ENCODE data around the gene INPPL1.
"Not testable (repeated sequence)": the region's sequence is repeated elsewhere in the genome, so short reads cannot be mapped to it uniquely, and the experiment has no call there.

Gene INPPL1

GRCh38 chr11:72247584-72247983, 23.0 kb downstream of the INPPL1 start:
- FAIRE-seq = no peak

GRCh38 chr11:72249961-72250360, 25.4 kb downstream of the INPPL1 start:
- no peak for FAIRE-seq

- FAIRE-seq = no peak
These were observed 26.3 kb downstream of the INPPL1 start for GRCh38 chr11:72250661-72251464.

GRCh38 chr11:72251614-72252013, 27.0 kb downstream of the INPPL1 start:
- FAIRE-seq = no peak

- no peak for FAIRE-seq
These were observed 28.8 kb downstream of the INPPL1 start for GRCh38 chr11:72253392-72253791.

- FAIRE-seq = no peak
These were observed 29.9 kb downstream of the INPPL1 start for GRCh38 chr11:72254299-72254993.

GRCh38 chr11:72257570-72257969, 33.0 kb downstream of the INPPL1 start:
- no peak for FAIRE-seq

- no peak for FAIRE-seq
These were observed 34.9 kb downstream of the INPPL1 start for GRCh38 chr11:72259490-72259889.

GRCh38 chr11:72260574-72260973, 36.0 kb downstream of the INPPL1 start:
- no peak for FAIRE-seq

- no peak for FAIRE-seq
These were observed 38.8 kb downstream of the INPPL1 start for GRCh38 chr11:72263361-72263760.

- no peak for FAIRE-seq
These were observed 41.4 kb downstream of the INPPL1 start for GRCh38 chr11:72265951-72266350.

- not testable (repeated sequence) for FAIRE-seq
These were observed 42.4 kb downstream of the INPPL1 start for GRCh38 chr11:72266960-72267359.

GRCh38 chr11:72267956-72268617, 43.5 kb downstream of the INPPL1 start:
- no peak for FAIRE-seq

GRCh38 chr11:72271980-72272379, 47.4 kb downstream of the INPPL1 start:
- FAIRE-seq = no peak

- no peak for FAIRE-seq
These were observed 49.9 kb downstream of the INPPL1 start for GRCh38 chr11:72274435-72274834.

- no peak for FAIRE-seq
These were observed 54.3 kb downstream of the INPPL1 start for GRCh38 chr11:72278905-72279304.

- no peak for FAIRE-seq
These were observed 55.5 kb downstream of the INPPL1 start for GRCh38 chr11:72280037-72280436.

- no peak for FAIRE-seq
These were observed 56.3 kb downstream of the INPPL1 start for GRCh38 chr11:72280726-72281315.

GRCh38 chr11:72283947-72284346, 59.4 kb downstream of the INPPL1 start:
- no peak for FAIRE-seq

- FAIRE-seq = no peak
These were observed 62.7 kb downstream of the INPPL1 start for GRCh38 chr11:72287293-72287692.
